K562 (cell line): Measurements from ENCODE around the gene CD151. TPM values are rescaled to one million over a fixed set of nuclear protein-coding genes. Genes with fewer than 3 reads are reported as not detected.

Experiments
- ATF1 ChIP-seq, 2 experiments: fragments of 450-650 bp in 1 of 2; IDR thresholded peaks; 2 replicates each; pipeline ENCODE4 v1.6.1; 2016; ENCODE audit warnings: missing compliant biosample characterization in 1 of 2, missing genetic modification characterization in 1 of 2
- CCNT2 ChIP-seq: IDR thresholded peaks from 2 replicates; pipeline ENCODE4 v1.6.1; 2011; ENCODE audit warnings: borderline replicate concordance, low read depth, mild to moderate bottlenecking, moderate library complexity, mixed read lengths, low read length; ENCODE audit not compliant: insufficient read length; ENCODE audit errors: extremely low read depth
- CHCHD3 ChIP-seq: fragments of 250-450 bp; sonication (Bioruptor Pico); IDR thresholded peaks from 2 replicates; pipeline ENCODE4 v2.1.2; 2022; ENCODE audit warnings: mild to moderate bottlenecking
- ETV1 ChIP-seq: fragments of 450-650 bp; conservative IDR thresholded peaks from 2 replicates; pipeline ENCODE4 v1.6.1; 2016; ENCODE audit warnings: missing genetic modification characterization, control low read depth, low read depth, missing compliant biosample characterization
- FIP1L1 ChIP-seq: fragments of 200-400 bp; formaldehyde crosslinking; IDR thresholded peaks from 2 replicates; pipeline ENCODE4 v1.6.1; 2018; ENCODE audit warnings: mild to moderate bottlenecking, low read depth, low read length; ENCODE audit not compliant: poor library complexity, severe bottlenecking
- FOSL1 ChIP-seq: fragments of 200-800 bp; sonication (Bioruptor generic); conservative IDR thresholded peaks from 2 replicates; pipeline ENCODE4 v1.6.1; 2016; ENCODE audit warnings: missing genetic modification characterization, missing compliant biosample characterization
- FUS ChIP-seq: fragments of 200-400 bp; formaldehyde crosslinking; optimal IDR thresholded peaks from 2 replicates; pipeline ENCODE3; 2017; ENCODE audit warnings: low read depth, low read length
- HNRNPLL ChIP-seq: fragments of 200-400 bp; formaldehyde crosslinking; IDR thresholded peaks from 2 replicates; pipeline ENCODE4 v1.6.1; 2017; ENCODE audit warnings: low read length, low read depth, mild to moderate bottlenecking; ENCODE audit not compliant: poor library complexity, severe bottlenecking
- KDM1A ChIP-seq, 2 experiments: fragments of 450-650 bp; IDR thresholded peaks; 2 replicates each; pipeline ENCODE4 v1.6.1; 2016; ENCODE audit warnings: mild to moderate bottlenecking in 2 of 2
- SNRNP70 ChIP-seq: fragments of 200-400 bp; formaldehyde crosslinking; optimal IDR thresholded peaks from 2 replicates; pipeline ENCODE3; 2017; ENCODE audit warnings: low read depth, low read length
- TBL1XR1 ChIP-seq, 2 experiments: IDR thresholded peaks; 2 replicates each; pipeline ENCODE4 v1.6.1; 2012; ENCODE audit warnings: improper control_type of control experiment in 2 of 2, low read length in 2 of 2, mild to moderate bottlenecking in 1 of 2
- TRIM24 ChIP-seq, 2 experiments: fragments of 450-650 bp; IDR thresholded peaks; 2 replicates each; pipeline ENCODE4 v1.6.1; 2016
- ZNF146 ChIP-seq: IDR thresholded peaks from one replicate; pipeline ENCODE4 v1.6.1; 2018; ENCODE audit warnings: missing compliant biosample characterization; ENCODE audit not compliant: unreplicated experiment
- ZNF316 ChIP-seq: fragments of 450-650 bp; IDR thresholded peaks from 2 replicates; pipeline ENCODE4 v1.6.1; 2016
- ZNF384 ChIP-seq: IDR thresholded peaks from 2 replicates; pipeline ENCODE4 v1.6.1; 2012; ENCODE audit warnings: low read depth, low read length, improper control_type of control experiment
- ZNF444 ChIP-seq: fragments of 250-450 bp; sonication (Bioruptor Pico); IDR thresholded peaks from 2 replicates; pipeline ENCODE4 v1.4.0; 2020; ENCODE audit warnings: mild to moderate bottlenecking, moderate library complexity
- ZNF76 ChIP-seq: fragments of 250-450 bp; sonication (Bioruptor Pico); IDR thresholded peaks from 2 replicates; pipeline ENCODE4 v1.4.0; 2020; ENCODE audit warnings: mild to moderate bottlenecking, moderate library complexity, borderline replicate concordance
- polyA plus RNA-seq, 8 experiments: library from polyadenylated mRNA; depleted of rRNA in 4 of 8; stranded (reverse) in 5 of 8; unstranded in 3 of 8; fragments of >200 nt; fragmentation: Nextera tagmentation in 2 of 8; fragmentation: Illumina TruSeq in 1 of 8; extraction: Ambion mirVana in 2 of 8; extraction: Trizol in 1 of 8; gene quantifications; 2 replicates each; pipeline versions ENCODE4 v1.2.1 to v1.2.3, GENCODE V29; 2011 to 2014; ENCODE audit warnings: inconsistent platforms in 1 of 8, missing spikeins in 1 of 8
- total RNA-seq, 7 experiments: library from RNA; depleted of rRNA in 6 of 7; stranded (reverse); fragments of >200 nt in 6 of 7; fragmentation: Illumina TruSeq in 2 of 7; extraction: Trizol in 2 of 7; gene quantifications; 2 replicates each; pipeline versions ENCODE4 v1.2.1 to v1.2.3, GENCODE V29; 2011 to 2021; ENCODE audit warnings: low replicate concordance in 1 of 7
- TF ChIP-seq, protein P1 (sequence below): fragments of 250-450 bp; sonication (Bioruptor Pico); IDR thresholded peaks from 2 replicates; pipeline ENCODE4 v1.4.0; 2020; ENCODE audit warnings: mild to moderate bottlenecking, moderate library complexity
- TF ChIP-seq, protein P2 (sequence below): sonication (generic); formaldehyde crosslinking; IDR thresholded peaks from 2 replicates; pipeline ENCODE4 v1.8.1; 2023; ENCODE audit warnings: mild to moderate bottlenecking, missing genetic modification reagents
- TF ChIP-seq, protein P3 (sequence below): fragments of 250-450 bp; sonication (Bioruptor Pico); IDR thresholded peaks from 2 replicates; pipeline ENCODE4 v1.8.0; 2021; ENCODE audit warnings: borderline replicate concordance, mild to moderate bottlenecking, moderate library complexity; ENCODE audit not compliant: poor library complexity, severe bottlenecking
- TF ChIP-seq, protein P4 (sequence below): IDR thresholded peaks from 2 replicates; pipeline ENCODE4 v1.6.1; 2011; ENCODE audit warnings: borderline replicate concordance, low read depth, mild to moderate bottlenecking, moderate library complexity, low read length; ENCODE audit not compliant: insufficient read depth, poor library complexity, severe bottlenecking
- TF ChIP-seq, protein P5 (sequence below): sonication (generic); formaldehyde crosslinking; IDR thresholded peaks from 2 replicates; pipeline ENCODE4 v1.8.0; 2022; ENCODE audit warnings: mild to moderate bottlenecking, missing genetic modification reagents

CD151 gene
- total and polyA plus RNA-seq, 9 of the 15 experiments (the other 6 are each of a cell fraction or from before 2014, with no cell fraction given) = 2.3 to 187 (median 140) TPM

DNA sequence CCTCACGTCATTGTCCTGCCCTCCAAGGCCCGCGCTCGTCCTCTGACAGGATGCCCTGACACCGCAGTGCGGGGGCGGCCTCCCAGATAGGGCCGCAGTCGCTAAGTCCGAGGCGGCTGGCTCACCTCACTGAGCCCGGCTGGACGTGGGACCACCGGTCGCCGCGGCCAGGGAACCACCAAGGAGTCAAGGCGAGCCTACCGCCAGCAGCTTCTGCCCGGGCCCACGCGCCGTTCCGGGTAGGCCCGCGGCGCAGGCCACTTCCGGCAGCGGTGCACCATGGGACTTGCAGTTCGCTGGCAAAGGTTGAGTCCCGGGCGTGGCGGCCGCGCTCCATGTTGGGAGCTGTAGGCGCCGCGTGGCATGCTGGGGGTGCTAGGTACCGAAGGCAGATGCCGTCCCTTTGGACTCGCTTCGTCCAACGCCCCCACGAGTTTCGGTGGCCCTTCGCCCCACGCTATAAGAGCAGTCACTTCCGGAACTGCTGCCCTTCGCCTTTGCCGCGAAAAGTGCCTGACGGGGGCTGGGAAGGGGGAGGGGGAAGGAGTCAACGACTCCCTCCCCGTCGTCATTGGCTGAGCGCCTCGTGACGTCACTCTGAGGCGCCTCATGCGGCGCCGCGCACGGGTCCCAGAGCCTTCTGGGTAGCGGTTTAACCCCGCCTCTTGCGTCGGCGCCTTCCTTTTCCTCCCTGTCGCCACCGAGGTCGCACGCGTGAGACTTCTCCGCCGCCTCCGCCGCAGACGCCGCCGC lies 23.3 kb upstream of the CD151 start, which contains the start of gene RPLP2 (continued):
- TF ChIP-seq, protein P1, sequence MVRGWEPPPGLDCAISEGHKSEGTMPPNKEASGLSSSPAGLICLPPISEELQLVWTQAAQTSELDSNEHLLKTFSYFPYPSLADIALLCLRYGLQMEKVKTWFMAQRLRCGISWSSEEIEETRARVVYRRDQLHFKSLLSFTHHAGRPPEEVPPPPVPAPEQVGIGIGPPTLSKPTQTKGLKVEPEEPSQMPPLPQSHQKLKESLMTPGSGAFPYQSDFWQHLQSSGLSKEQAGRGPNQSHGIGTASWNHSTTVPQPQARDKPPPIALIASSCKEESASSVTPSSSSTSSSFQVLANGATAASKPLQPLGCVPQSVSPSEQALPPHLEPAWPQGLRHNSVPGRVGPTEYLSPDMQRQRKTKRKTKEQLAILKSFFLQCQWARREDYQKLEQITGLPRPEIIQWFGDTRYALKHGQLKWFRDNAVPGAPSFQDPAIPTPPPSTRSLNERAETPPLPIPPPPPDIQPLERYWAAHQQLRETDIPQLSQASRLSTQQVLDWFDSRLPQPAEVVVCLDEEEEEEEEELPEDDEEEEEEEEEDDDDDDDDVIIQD = no peak
- TF ChIP-seq FOSL1 = peak; percentile 58
- no peak for TF ChIP-seq FIP1L1
- TF ChIP-seq TBL1XR1 (IDR thresholded peaks at IDR 0.05; ENCODE audit: low read length in 2 of 2) = peak; percentile 82 to 96
- TF ChIP-seq, protein P2, sequence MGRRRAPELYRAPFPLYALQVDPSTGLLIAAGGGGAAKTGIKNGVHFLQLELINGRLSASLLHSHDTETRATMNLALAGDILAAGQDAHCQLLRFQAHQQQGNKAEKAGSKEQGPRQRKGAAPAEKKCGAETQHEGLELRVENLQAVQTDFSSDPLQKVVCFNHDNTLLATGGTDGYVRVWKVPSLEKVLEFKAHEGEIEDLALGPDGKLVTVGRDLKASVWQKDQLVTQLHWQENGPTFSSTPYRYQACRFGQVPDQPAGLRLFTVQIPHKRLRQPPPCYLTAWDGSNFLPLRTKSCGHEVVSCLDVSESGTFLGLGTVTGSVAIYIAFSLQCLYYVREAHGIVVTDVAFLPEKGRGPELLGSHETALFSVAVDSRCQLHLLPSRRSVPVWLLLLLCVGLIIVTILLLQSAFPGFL = no peak
- no peak for TF ChIP-seq SNRNP70
- TF ChIP-seq CHCHD3 (CRISPR knock-in tag) = no peak
- TF ChIP-seq, protein P3, sequence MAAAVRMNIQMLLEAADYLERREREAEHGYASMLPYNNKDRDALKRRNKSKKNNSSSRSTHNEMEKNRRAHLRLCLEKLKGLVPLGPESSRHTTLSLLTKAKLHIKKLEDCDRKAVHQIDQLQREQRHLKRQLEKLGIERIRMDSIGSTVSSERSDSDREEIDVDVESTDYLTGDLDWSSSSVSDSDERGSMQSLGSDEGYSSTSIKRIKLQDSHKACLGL = peak; percentile 73
- peak in 1 of 2 experiments; percentile 58; a peak in 1 of 4 replicates for TF ChIP-seq TRIM24 (IDR thresholded peaks at IDR 0.05)
- TF ChIP-seq, protein P4, sequence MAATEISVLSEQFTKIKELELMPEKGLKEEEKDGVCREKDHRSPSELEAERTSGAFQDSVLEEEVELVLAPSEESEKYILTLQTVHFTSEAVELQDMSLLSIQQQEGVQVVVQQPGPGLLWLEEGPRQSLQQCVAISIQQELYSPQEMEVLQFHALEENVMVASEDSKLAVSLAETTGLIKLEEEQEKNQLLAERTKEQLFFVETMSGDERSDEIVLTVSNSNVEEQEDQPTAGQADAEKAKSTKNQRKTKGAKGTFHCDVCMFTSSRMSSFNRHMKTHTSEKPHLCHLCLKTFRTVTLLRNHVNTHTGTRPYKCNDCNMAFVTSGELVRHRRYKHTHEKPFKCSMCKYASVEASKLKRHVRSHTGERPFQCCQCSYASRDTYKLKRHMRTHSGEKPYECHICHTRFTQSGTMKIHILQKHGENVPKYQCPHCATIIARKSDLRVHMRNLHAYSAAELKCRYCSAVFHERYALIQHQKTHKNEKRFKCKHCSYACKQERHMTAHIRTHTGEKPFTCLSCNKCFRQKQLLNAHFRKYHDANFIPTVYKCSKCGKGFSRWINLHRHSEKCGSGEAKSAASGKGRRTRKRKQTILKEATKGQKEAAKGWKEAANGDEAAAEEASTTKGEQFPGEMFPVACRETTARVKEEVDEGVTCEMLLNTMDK = no peak
- peak; percentile 52; the same call in 1 of the 2 replicates for TF ChIP-seq ZNF316
- peak; percentile 65 for TF ChIP-seq CCNT2
- TF ChIP-seq ZNF444 (CRISPR knock-in tag) = peak; percentile 93
- peak; percentile 98 for TF ChIP-seq ATF1 (CRISPR knock-in tag; IDR thresholded peaks at IDR 0.05)
- peak; percentile 100 for TF ChIP-seq ATF1 (tag; IDR thresholded peaks at IDR 0.05)
- TF ChIP-seq ZNF146 (CRISPR knock-in tag) = peak; percentile 11
- peak; percentile 85 for TF ChIP-seq ETV1 (tag)
- TF ChIP-seq KDM1A (IDR thresholded peaks at IDR 0.05) = peak in 1 of 2 experiments; percentile 75; a peak in 1 of 4 replicates
- TF ChIP-seq, protein P5, sequence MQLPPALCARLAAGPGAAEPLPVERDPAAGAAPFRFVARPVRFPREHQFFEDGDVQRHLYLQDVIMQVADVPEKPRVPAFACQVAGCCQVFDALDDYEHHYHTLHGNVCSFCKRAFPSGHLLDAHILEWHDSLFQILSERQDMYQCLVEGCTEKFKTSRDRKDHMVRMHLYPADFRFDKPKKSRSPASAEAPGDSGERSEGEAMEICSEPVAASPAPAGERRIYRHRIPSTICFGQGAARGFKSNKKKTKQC (CRISPR knock-in tag) = peak; percentile 69
- TF ChIP-seq ZNF384 = peak; percentile 3; the same call in 1 of the 2 replicates
- peak; percentile 81 for TF ChIP-seq FUS
- peak; percentile 61 for TF ChIP-seq HNRNPLL
- TF ChIP-seq ZNF76 = peak; percentile 40
